ENCODE results near the gene ANKRD40.
A peak's percentile ranks its signal among the peaks of the same experiment; 100 is the strongest.

ANKRD40 gene

GRCh38 chr17:50668025-50668837 lies 39.5 kb downstream of the ANKRD40 start:
- DNase-seq: no peak

- DNase-seq: no peak
These were observed 40.3 kb downstream of the ANKRD40 start for GRCh38 chr17:50667259-50668024.

GRCh38 chr17:50666316-50666715 lies 41.4 kb downstream of the ANKRD40 start:
- DNase-seq: no peak

GRCh38 chr17:50665838-50666237 lies 41.9 kb downstream of the ANKRD40 start:
- DNase-seq: no peak

GRCh38 chr17:50664788-50665458 lies 42.8 kb downstream of the ANKRD40 start:
- no peak for DNase-seq

- no peak for DNase-seq
These were observed 43.8 kb downstream of the ANKRD40 start for GRCh38 chr17:50663812-50664374.

DNA sequence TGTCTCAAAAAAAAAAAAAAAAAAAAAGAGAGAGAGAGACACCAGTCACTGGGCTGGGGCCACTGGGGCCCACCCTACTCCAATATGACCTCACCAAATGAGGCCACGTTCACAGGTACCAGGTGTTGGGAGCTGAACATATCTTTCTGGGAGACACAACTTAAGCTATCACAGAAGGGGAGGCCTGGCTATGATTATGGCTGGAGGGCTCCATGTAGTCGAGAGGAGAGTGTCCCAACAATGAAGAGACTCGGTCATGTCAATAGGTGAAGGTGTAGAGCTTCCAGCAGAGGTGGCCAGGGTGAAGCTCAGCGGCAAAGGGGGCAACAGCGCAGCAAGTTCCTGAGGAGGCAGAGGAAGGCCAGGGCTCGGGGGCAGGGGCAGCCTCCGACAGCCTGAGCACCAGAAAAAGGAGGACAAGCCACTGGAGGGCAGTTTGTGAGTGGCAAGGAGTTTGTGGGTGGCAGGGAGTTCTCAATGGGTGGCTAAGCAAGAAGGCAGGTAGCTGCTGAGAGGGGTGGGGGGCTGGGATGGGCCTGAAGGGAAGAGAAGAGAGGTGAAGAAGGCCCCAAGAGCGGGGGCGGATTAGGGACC lies 45.0 kb downstream of the ANKRD40 start:
- no peak for DNase-seq

DNA sequence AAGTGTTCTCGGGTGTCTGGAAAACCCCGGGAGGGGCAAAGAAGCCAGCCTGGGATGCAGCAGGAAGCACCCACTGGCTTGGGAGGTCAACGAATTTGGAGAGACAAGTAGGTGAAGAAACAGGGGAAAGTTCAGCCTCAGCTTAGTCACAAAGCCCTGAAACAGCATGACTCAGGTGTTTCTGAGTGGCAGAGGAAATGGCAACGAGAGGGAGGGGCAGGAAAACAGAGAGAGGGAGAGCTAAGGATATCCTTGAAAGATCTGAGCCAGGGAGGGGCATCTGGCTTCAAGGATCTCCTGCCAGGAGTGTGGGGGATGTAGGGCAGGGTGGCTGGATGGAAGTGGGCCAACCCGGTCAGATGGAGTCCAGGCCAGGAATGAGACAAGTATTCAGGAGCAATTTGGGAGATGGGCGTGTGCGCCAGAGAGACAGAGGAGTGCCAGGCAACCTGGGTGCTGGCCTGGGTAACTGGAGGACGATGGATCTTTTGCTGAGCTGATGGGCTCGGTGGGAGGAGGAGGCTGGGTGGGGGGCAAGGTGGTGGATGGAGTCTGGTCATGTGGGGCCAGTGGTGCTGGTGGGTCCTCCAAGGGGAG lies 45.8 kb downstream of the ANKRD40 start:
- DNase-seq: peak; percentile 11

DNA sequence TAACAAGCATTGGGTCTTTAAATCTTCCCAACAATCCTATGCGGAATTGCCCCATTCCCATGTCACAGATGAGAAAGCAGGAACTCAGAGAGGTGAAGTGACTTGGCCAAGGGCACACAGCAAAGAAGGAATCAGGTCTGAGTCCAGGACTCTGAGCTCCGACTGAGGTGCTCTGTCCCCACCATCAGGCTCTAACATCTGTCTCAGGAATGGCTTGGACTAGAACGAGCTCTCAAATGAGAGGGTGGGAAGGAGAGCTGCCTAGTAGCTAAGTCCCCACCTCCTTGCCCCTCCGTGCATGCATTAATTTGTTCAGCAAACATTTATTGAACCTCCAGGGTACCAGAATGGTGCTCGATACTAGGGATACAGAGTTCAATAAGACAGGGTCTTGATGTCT lies 46.4 kb downstream of the ANKRD40 start:
- DNase-seq: no peak

- DNase-seq: no peak
These were observed 46.8 kb downstream of the ANKRD40 start for GRCh38 chr17:50660887-50661345.

DNA sequence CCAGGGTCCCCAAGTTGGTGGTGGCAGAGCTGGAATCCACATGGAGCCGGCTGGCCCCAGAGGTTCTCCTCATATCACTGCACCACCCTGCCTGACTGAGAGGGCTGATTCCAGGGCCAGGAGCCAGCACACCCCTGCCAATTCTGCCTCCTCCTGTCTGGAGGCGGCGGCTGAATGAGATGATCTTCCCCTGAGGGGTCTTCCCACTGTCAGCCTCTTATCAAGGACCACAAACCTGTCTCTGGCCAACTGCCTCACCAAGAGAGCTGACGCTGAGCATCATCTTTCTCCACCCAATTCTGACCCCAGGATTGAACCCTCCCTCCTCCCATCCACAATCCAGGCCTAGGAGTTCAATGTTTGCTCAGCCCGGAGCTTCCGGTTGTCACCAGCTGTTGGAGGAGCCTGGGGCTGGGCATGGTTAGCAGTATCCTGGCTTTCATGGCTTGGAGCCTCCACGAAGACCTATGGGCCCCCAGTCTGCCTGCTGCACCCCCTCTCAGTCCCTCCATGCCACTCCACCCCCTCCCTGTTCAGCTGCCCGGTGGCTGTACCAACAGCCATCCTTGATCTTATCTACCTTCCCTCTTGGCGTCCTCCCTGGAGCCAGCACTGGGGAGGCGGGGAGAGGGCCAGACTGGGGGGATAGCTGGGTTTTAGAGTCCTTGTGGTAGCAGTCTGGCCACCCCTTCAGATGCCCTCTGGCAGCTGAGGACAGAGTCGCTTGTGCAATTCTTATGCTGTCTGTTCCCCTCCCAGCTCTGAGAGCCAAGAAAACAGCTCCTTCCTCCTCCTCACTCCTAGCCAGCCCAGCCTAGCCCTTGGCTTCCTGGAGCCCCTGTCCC lies 47.5 kb downstream of the ANKRD40 start:
- peak; percentile 16 for DNase-seq

GRCh38 chr17:50659179-50659578 lies 48.5 kb downstream of the ANKRD40 start:
- no peak for DNase-seq

GRCh38 chr17:50658616-50659015 lies 49.1 kb downstream of the ANKRD40 start:
- no peak for DNase-seq

- DNase-seq: no peak
These were observed 50.1 kb downstream of the ANKRD40 start for GRCh38 chr17:50657627-50658026.

DNA sequence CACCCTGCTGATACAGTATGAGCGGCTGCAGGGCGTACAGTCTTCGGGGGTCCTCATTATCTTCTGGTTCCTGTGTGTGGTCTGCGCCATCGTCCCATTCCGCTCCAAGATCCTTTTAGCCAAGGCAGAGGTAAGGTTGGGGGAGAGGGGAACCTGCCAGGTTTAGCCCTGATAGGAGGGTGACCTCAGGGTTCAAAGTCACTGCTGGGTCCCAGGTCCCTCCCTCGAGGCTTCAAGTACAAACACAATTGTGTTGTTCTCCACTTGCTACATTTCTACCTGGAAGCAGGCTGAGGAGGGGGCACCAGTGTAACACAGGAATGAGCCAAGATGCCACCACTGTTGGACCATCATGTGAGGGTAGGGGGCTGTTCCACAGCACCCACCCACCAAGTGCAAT lies 50.7 kb downstream of the ANKRD40 start:
- no peak for DNase-seq

DNA sequence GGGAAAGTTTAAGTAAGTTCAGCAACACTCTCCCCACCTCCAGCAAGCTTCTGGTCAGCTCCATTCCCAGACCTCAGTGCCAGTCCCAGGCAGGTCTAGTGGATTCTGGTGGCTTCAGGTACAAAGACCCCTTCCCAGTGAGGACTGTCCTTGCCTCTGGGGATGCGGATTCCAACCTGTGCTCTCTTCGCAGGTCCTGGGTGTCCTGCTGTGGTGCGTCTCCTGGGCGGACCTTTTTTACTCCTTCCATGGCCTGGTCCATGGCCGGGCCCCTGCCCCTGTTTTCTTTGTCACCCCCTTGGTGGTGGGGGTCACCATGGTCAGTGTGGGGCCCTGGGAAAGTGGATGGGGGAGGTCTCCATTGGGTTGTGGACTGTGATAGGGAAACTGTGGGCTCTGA lies 51.2 kb downstream of the ANKRD40 start:
- no peak for DNase-seq

- no peak for DNase-seq
These were observed 54.0 kb downstream of the ANKRD40 start for GRCh38 chr17:50653738-50654137.

GRCh38 chr17:50651661-50652060 lies 56.1 kb downstream of the ANKRD40 start:
- no peak for DNase-seq

DNA sequence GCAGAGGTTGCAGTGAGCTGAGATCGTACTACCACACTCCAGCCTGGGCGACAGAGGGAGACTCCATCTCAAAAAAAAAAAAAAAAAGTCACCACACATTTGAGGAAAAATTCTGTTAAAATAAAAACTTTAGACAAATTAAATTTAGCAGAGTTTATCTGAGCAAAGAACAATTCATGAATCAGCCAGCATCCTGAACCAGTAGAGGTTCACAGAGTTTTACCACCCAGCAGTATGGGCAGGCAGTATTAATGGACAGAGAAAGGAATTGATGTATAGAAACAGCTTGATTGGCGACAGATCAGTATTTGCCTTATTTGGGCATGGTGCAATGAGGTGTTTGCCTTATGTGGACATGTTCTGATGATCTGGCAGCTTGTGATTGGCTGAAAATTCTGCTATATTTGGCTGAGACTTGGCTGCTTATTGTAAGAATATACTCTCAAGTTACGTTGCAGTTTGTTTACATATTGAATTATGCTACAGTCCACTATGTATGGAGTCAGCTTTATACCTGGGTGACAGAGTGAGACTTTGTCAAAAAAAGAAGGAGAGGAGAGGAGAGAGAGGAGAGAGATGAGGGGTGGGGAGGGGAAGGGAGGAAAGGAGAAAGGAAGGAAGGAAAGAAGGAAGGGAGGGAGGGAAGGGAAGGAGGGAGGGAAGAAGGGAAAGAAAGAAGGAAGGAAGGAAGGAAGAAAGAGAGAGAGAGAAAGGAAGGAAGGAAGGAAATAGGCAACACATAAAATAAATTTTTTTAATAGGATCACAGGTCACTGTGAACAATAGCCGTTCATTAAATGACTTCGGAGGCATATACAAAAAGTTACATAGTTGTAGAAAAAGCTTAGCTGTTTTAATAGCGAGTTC lies 58.4 kb downstream of the ANKRD40 start:
- DNase-seq: no peak

DNA sequence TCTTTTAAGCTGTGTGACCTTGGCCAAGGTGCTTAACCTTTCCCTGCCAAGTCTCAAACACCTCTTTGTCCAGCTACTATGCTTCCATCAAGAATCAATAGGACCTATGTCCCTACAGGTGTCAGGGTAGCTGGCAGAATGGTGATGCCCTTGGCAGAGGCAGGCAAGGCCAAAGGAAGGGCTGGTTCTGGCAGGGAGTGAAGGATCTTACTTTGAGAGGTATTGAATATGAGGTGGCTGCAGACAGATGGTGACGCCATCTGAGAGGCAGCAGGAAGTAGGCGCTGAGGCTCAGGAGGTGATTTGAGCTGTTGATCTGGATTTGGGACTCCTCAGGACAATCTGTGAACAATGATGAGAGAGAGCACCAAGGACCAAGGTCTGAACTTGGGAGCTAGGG lies 60.5 kb downstream of the ANKRD40 start:
- DNase-seq: no peak
